Measurements from ENCODE around the gene RFTN1. TPM values are rescaled to one million over a fixed set of nuclear protein-coding genes. Genes with fewer than 3 reads are reported as not detected.
A peak's percentile ranks its signal among the peaks of the same experiment; 100 is the strongest.
"Not testable (repeated sequence)": the region's sequence is repeated elsewhere in the genome, so short reads cannot be mapped to it uniquely, and the experiment has no call there.

RFTN1 gene
- total RNA-seq, 2 donors from 2014 or later: 128 to 132 TPM

GRCh38 chr3:16315623-16316022 lies 197.9 kb downstream of the RFTN1 start:
- H3K4me1 Mint-ChIP-seq (ENCODE audit: low read depth): peaks cover 94% of the 10 kb centered on the region
- H3K36me3 Mint-ChIP-seq (ENCODE audit: insufficient read depth in 2 of 2): peaks cover 12 to 32% of the 10 kb centered on the region in 2 donors

GRCh38 chr3:16313886-16314645 lies 199.4 kb downstream of the RFTN1 start:
- Mint-ChIP-seq H3K4me1 (ENCODE audit: low read depth) (peaks cover 94% of the 10 kb centered on the region), H3K9me3 (no peaks in the 10 kb centered on the region), H3K27me3 (ENCODE audit: low read depth) (no peaks in the 10 kb centered on the region), H3K4me3 (no peak overlapping the region), H3K36me3 (ENCODE audit: insufficient read depth in 2 of 2) (peaks cover 4 to 23% of the 10 kb centered on the region in 2 donors), H3K27ac (peak overlapping the region; percentile 60)
- no peak for DNase-seq
- no peak for ATAC-seq (replicated peaks in 1 of 2)

More at GRCh38 chr3:16315623-16316022, 197.9 kb downstream of the RFTN1 start:
- Mint-ChIP-seq H3K9me3 (no peaks in the 10 kb centered on the region), H3K4me3 (peak overlapping the region in 1 of 2 donors; percentile 13), H3K27me3 (ENCODE audit: low read depth) (no peaks in the 10 kb centered on the region), H3K27ac (peak overlapping the region; percentile 39)
- ATAC-seq (replicated peaks in 1 of 2): no peak
- no peak for DNase-seq

- H3K27me3 Mint-ChIP-seq (ENCODE audit: low read depth): no peaks in the 10 kb centered on the region
- H3K4me3 Mint-ChIP-seq: peak overlapping the region; percentile 54 to 82
- peaks cover 94% of the 10 kb centered on the region for H3K4me1 Mint-ChIP-seq (ENCODE audit: low read depth)
- H3K27ac Mint-ChIP-seq: peak overlapping the region; percentile 84
- ATAC-seq (replicated peaks in 1 of 2) (peak; percentile 56 to 67), DNase-seq (peak; percentile 61)
- H3K36me3 Mint-ChIP-seq (ENCODE audit: insufficient read depth in 2 of 2): peaks cover 7 to 23% of the 10 kb centered on the region in 2 donors
- no peaks in the 10 kb centered on the region for H3K9me3 Mint-ChIP-seq
Measured at GRCh38 chr3:16311960-16312451, 201.5 kb downstream of the RFTN1 start.

GRCh38 chr3:16310486-16310885 lies 203.0 kb downstream of the RFTN1 start:
- DNase-seq; H3K9me3 Mint-ChIP-seq; H3K27me3 Mint-ChIP-seq (ENCODE audit: low read depth); ATAC-seq (replicated peaks in 1 of 2): not testable (repeated sequence)
- peak overlapping the region; percentile 54 to 75 for H3K4me3 Mint-ChIP-seq
- peaks cover 4 to 26% of the 10 kb centered on the region in 2 donors for H3K36me3 Mint-ChIP-seq (ENCODE audit: insufficient read depth in 2 of 2)
- H3K27ac Mint-ChIP-seq: peak overlapping the region; percentile 89
- peaks cover 94% of the 10 kb centered on the region for H3K4me1 Mint-ChIP-seq (ENCODE audit: low read depth)

DNA sequence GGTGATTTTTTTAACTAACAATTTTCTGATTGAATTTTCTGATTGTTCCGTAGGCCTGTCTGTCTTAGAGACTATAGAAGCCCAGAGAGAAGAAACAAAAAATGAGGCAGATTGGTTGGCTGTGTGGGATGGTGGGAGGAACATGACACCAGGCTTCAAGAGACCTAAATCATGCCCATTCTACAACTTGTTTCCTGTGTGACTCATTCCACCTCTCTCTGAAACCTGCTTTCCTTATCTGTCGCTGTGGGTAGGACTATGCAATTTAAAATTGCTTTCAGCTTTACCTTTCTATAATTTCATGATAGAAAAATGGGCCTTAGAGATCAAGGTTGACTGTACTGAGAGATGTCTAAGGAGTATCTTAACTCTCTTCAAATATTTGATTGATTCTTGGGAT lies 203.9 kb downstream of the RFTN1 start:
- Mint-ChIP-seq H3K27ac (peak overlapping the region; percentile 89), H3K27me3 (ENCODE audit: low read depth) (no peaks in the 10 kb centered on the region), H3K9me3 (no peaks in the 10 kb centered on the region), H3K36me3 (ENCODE audit: insufficient read depth in 2 of 2) (peaks cover 5 to 27% of the 10 kb centered on the region in 2 donors), H3K4me1 (ENCODE audit: low read depth) (peaks cover 94% of the 10 kb centered on the region), H3K4me3 (peak overlapping the region; percentile 54 to 75)
- ATAC-seq (replicated peaks in 1 of 2): peak; percentile 81 to 82
- DNase-seq: peak; percentile 63 to 68

DNA sequence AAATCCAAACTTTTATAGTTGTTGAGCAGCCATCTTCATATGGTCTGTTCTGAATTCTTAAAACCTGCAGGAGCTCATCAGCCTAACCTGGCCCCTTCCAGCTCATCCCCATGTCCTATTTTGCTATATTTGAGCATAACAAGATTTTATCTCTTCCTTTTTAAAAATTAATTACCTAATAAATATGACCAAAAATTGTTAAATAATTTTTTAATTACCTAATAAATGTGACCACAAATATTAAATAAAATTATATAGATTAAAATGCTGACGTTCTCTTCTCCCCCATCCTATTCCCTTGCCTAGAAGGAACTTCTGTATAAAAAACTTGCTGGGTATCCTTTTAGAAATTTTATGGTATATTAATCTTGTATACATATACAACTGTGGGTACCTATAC lies 204.8 kb downstream of the RFTN1 start:
- Mint-ChIP-seq H3K9me3 (no peaks in the 10 kb centered on the region), H3K36me3 (ENCODE audit: insufficient read depth in 2 of 2) (peaks cover 5 to 27% of the 10 kb centered on the region in 2 donors), H3K27ac (peak overlapping the region; percentile 89), H3K27me3 (ENCODE audit: low read depth) (no peaks in the 10 kb centered on the region), H3K4me1 (ENCODE audit: low read depth) (peaks cover 96% of the 10 kb centered on the region), H3K4me3 (peak overlapping the region; percentile 57 to 75)
- DNase-seq (no peak), ATAC-seq (replicated peaks in 1 of 2) (no peak)

- Mint-ChIP-seq H3K9me3 (no peaks in the 10 kb centered on the region), H3K4me3 (peak overlapping the region; percentile 57 to 58), H3K36me3 (ENCODE audit: insufficient read depth in 2 of 2) (peaks cover 7 to 30% of the 10 kb centered on the region in 2 donors), H3K4me1 (ENCODE audit: low read depth) (peaks cover 95% of the 10 kb centered on the region), H3K27me3 (ENCODE audit: low read depth) (no peaks in the 10 kb centered on the region), H3K27ac (peak overlapping the region; percentile 79)
- no peak for DNase-seq
- no peak for ATAC-seq (replicated peaks in 1 of 2)
Measured at GRCh38 chr3:16307832-16308531, 205.5 kb downstream of the RFTN1 start.

DNA sequence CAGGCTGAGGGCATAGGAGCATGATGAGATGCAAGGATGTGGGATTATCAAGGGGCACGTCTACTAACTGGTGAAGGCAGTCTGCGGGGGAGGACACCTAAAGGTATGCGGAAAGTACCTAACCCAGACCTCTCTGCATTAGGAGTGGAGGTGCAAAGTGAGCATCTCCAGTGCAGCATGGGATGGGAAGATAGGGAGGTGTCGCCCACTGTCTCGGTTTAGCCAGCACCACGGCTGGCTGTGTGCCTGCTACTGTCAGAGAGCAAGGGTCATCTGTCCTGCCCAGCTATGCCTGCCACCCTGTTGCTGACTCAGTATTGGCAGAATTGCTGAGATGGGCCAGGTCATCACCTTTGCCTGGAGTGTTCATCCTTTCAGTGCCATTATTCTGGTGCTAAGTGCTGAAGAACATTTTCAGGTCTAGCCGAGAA lies 208.4 kb downstream of the RFTN1 start:
- DNase-seq (peak; percentile 52 to 70), ATAC-seq (replicated peaks in 1 of 2) (peak; percentile 39 to 48)
- Mint-ChIP-seq H3K4me3 (peak overlapping the region; percentile 73 to 87), H3K27ac (peak overlapping the region; percentile 93), H3K36me3 (ENCODE audit: insufficient read depth in 2 of 2) (peaks cover 12 to 35% of the 10 kb centered on the region in 2 donors), H3K4me1 (ENCODE audit: low read depth) (peaks cover 98% of the 10 kb centered on the region), H3K27me3 (ENCODE audit: low read depth) (no peaks in the 10 kb centered on the region), H3K9me3 (no peaks in the 10 kb centered on the region)

DNA sequence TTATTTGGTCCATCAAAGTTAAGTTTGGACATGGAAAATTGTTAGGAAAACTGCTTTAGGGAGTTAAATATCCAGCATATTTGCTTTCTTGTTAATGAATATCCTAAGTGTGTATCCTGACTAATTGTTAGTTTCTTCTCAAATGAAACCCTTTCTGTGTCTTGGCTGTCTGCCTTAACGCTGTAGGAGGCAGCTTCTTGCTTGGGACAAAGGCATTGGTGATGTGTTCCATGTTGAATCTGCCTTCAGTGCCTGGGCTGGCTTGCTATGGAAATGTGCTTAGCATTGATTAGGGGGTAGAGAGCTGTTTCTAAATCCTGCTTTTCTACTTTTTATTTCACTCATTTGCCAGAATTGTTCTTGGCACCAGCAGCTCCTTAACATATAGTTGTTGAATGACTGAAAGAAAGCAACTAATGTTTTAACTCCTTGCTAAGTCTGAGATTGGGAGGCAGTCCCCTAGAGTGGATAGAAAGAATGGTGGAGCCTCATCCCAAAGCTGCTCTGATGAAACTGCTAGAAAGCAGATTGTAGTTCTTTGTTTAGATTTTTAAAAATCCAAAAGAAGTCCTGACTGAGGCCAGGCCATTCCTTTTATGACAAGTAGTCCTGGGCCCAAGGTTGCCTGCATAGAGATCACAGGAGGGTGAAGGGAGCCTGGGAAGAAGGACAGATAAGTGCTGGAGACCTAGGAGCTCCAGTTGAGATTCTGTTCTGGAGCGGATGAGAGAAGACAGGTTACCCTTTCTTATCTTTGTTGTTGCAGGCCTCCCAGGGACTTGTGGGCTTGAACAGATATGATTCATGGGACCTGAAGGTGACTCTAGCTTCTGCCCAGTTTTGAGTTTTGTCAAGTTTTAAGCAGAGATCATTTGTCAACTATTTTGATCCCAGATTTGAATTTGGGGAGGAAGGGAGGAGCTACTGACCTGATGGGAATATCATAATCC lies 209.2 kb downstream of the RFTN1 start:
- DNase-seq (peak; percentile 43 to 46), ATAC-seq (replicated peaks in 1 of 2) (peak; percentile 35 to 46)
- Mint-ChIP-seq H3K27me3 (ENCODE audit: low read depth) (no peaks in the 10 kb centered on the region), H3K4me1 (ENCODE audit: low read depth) (peaks cover 98% of the 10 kb centered on the region), H3K36me3 (ENCODE audit: insufficient read depth in 2 of 2) (peaks cover 12 to 35% of the 10 kb centered on the region in 2 donors), H3K27ac (peak overlapping the region; percentile 93), H3K4me3 (peak overlapping the region; percentile 73 to 87), H3K9me3 (no peaks in the 10 kb centered on the region)

DNA sequence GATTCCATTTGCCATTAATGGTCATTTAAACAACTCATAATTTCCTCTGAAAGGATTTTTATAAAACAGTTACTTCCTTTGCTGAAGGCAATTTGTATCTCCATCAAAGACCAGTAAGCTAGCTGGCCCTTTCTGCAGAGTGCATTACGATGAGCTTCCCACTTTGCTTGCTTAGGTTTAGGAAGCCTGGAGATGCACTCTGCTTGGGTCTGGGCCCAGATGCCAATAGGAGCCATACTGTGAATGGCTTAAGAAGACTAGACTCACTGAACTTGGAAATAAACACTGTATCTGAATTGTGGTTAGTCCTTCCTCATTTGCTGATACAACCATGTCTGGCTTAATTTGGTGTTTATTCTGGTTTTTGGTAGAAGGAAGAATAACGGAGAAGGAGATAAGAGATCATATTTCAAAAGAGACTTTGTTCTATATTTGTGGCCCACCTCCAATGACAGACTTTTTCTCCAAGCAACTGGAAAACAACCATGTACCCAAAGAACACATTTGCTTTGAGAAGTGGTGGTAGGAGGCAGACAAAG lies 210.4 kb downstream of the RFTN1 start:
- DNase-seq: no peak

DNA sequence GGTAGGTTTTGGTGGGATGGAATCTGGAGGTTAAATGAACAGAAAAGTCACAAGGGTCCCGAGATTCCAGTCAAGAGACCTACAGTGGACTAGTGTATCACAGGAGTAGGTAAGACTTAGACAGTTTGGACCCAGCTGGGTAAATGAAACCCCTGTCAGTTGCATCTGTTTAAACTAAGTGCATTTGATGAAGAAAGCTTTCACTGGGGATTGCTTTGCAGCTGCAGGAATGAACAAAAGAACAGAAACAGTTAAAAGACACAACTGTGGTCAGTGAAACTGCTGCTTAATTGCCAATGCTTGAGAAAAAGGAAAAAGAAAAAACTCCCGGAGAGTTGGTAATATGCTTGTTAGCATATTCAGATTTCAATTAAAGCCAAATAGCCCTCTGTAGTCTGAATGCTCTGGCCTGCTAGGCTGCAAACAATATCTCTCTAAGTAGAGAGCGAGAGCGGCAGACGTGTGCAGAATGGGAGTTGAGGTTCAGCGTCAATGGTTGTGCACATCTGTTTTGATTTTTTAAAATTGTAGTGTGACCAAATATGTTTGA lies 211.3 kb downstream of the RFTN1 start:
- no peak for DNase-seq
- ATAC-seq (replicated peaks in 1 of 2): no peak
- Mint-ChIP-seq H3K27me3 (ENCODE audit: low read depth) (no peaks in the 10 kb centered on the region), H3K36me3 (ENCODE audit: insufficient read depth in 2 of 2) (peaks cover 12 to 25% of the 10 kb centered on the region in 2 donors), H3K27ac (peak overlapping the region; percentile 97), H3K4me3 (peak overlapping the region; percentile 86 to 95), H3K9me3 (no peaks in the 10 kb centered on the region), H3K4me1 (ENCODE audit: low read depth) (peaks cover 98% of the 10 kb centered on the region)

More for the DNA sequence above, 210.4 kb downstream of the RFTN1 start:
- Mint-ChIP-seq H3K27ac (peak overlapping the region; percentile 61), H3K9me3 (no peaks in the 10 kb centered on the region), H3K4me3 (peak overlapping the region; percentile 32 to 95), H3K36me3 (ENCODE audit: insufficient read depth in 2 of 2) (peaks cover 12 to 31% of the 10 kb centered on the region in 2 donors), H3K4me1 (ENCODE audit: low read depth) (peaks cover 98% of the 10 kb centered on the region), H3K27me3 (ENCODE audit: low read depth) (no peaks in the 10 kb centered on the region)
- no peak for ATAC-seq (replicated peaks in 1 of 2)

- H3K27ac Mint-ChIP-seq: peak overlapping the region; percentile 97
- peaks cover 98% of the 10 kb centered on the region for H3K4me1 Mint-ChIP-seq (ENCODE audit: low read depth)
- DNase-seq (peak; percentile 41 to 45), ATAC-seq (replicated peaks in 1 of 2) (peak; percentile 35 to 41)
- H3K27me3 Mint-ChIP-seq (ENCODE audit: low read depth): no peaks in the 10 kb centered on the region
- no peaks in the 10 kb centered on the region for H3K9me3 Mint-ChIP-seq
- peak overlapping the region; percentile 86 to 95 for H3K4me3 Mint-ChIP-seq
- H3K36me3 Mint-ChIP-seq (ENCODE audit: insufficient read depth in 2 of 2): peaks cover 11 to 25% of the 10 kb centered on the region in 2 donors
Measured at GRCh38 chr3:16301507-16301906, 212.0 kb downstream of the RFTN1 start.

Measured in activated T-cell treated with anti-CD3 and anti-CD28 coated beads, Interleukin-2, amount 50 U/mL, for 72 hours (primary cell).